ENCODE measurements around the gene FZD2. TPM values are rescaled to one million over a fixed set of nuclear protein-coding genes. Genes with fewer than 3 reads are reported as not detected.
A peak's percentile ranks its signal among the peaks of the same experiment; 100 is the strongest.

The FZD2 gene
- total and polyA plus RNA-seq, 9 of the 15 experiments (the other 6 are each of a cell fraction or from before 2014, with no cell fraction given) = 0.03 to 4.5 (median 1.1) TPM; not detected in 1

DNA sequence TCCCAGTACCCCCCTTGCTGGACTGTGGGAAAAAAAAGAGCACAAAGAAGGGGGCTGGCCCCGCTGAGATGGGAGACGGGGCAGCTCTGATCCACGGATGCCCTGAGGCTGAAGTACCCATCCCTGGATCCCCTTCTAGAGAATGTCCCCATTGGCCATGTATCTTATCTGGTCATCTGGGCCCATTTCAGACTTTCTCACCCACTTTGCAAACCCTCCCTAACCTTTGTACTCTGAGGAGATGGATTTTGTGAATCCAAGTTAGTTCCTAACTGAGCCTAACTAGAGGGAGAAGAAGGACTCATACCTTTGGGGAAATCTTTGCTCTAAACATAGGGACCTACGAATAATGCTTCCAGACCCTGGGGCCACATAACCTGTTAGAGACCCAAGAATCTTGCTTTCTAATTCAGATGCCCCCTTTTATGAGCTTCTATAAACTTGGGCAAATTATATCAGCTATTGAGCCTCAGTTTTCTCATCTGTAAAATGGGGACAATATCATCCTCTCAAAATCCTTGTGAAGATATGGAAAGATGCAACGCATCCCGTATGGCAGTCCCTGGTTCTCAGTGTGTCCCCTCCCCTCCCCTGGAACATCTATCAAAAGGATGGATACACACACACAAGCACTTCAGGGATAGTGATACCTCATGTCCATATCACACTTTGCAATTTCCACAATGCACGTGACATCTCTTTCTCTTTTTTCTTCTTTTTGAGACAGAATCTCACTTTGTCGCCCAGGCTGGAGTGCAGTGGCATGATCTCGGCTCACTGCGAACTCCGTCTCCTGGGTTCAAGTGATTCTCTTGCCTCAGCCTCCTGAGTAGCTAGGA, 16.8 kb upstream of the FZD2 start:
- CTCF ChIA-PET (ENCODE audit: low intra/inter-chr PET ratio) = interaction anchor here (0.6 kb wide), 1 partner anchor 103 kb away, joined by 3 read pairs; no protein-coding TSS in a partner anchor
- FAIRE-seq = no peak

More for the DNA sequence above, 16.8 kb upstream of the FZD2 start:
- no TSS peak for BruUV-seq (replicated peaks)
- Histone ChIP-seq H3K79me2 (ENCODE audit: control insufficient read depth, insufficient read depth, low read length) (no peaks in the 10 kb centered on the region), H3K4me2 (ENCODE audit: insufficient read depth, low read length) (no peak overlapping the region), H4K20me1 (replicated peaks; ENCODE audit: control insufficient read depth, insufficient read depth, low read length) (no peaks in the 10 kb centered on the region), H3K9me3 (replicated peaks; ENCODE audit: control insufficient read depth, insufficient read depth, low read depth, low read length) (no peaks in the 10 kb centered on the region), H3K4me3 (no peak overlapping the region), H3K36me3 (ENCODE audit: control insufficient read depth, insufficient read depth, low read length) (no peaks in the 10 kb centered on the region), H3K9me1 (ENCODE audit: control insufficient read depth, insufficient read depth, low read length) (peaks cover 4% of the 10 kb centered on the region), H3K27me3 (ENCODE audit: control insufficient read depth in 2 of 2, insufficient read depth in 2 of 2, low read length in 2 of 2) (no peaks in the 10 kb centered on the region; a peak in 1 of 5 replicates), H3K27ac (ENCODE audit: extremely low read depth, low read depth, low read length) (no peak overlapping the region), H2AFZ (ENCODE audit: low read depth, low read length) (no peak overlapping the region), H3K4me1 (replicated peaks in 1 of 2; ENCODE audit: control insufficient read depth in 2 of 2, insufficient read depth in 2 of 2, low read length in 2 of 2) (peaks cover 15% of the 10 kb centered on the region in 2 experiments; a peak in 4 of 5 replicates), H3K9ac (ENCODE audit: insufficient read depth in 1 of 2, low read depth in 2 of 2, low read length in 2 of 2) (no peak overlapping the region)
- POLR2A ChIA-PET = interaction anchor here (0.6 to 1.0 kb wide), 3 partner anchors 9 to 405 kb away, joined by 3 to 7 read pairs (median 3); no protein-coding TSS in a partner anchor
- DNase-seq (ENCODE audit: extremely low read depth in 1 of 4, low spot score in 3 of 4) (no peak), ATAC-seq (no peak)
- 15% methylated on average over 10 of the region's 11 CpGs for WGBS (ENCODE audit: insufficient coverage, low coverage, missing lambda C conversion rate)
- intact Hi-C loops (cut with micrococcal nuclease) (no loop called here), in situ Hi-C loops (cut with MboI) (no loop called here)
- TF ChIP-seq KDM1A (IDR thresholded peaks at IDR 0.05) (peak in 1 of 2 experiments; percentile 72; a peak in 2 of 4 replicates), RBM25 (IDR thresholded peaks at IDR 0.05; ENCODE audit: low read depth, low read length, severe bottlenecking) (peak; percentile 91), ADNP (tag; IDR thresholded peaks at IDR 0.05) (peak; percentile 92), ZNF311 (CRISPR knock-in tag; IDR thresholded peaks at IDR 0.05) (no peak), TCF3 (CRISPR knock-in tag; IDR thresholded peaks at IDR 0.05) (no peak), SMARCA5 (IDR thresholded peaks at IDR 0.05) (peak; percentile 74), ZNF41 (CRISPR knock-in tag; conservative IDR thresholded peaks at IDR 0.05) (no peak), ARID2 (IDR thresholded peaks at IDR 0.05) (no peak), RCOR1 (IDR thresholded peaks at IDR 0.05; ENCODE audit: borderline replicate concordance in 1 of 2, low read depth in 2 of 2, low read length in 2 of 2) (peak in 1 of 2 experiments; percentile 57; a peak in 1 of 4 replicates), HDAC2 (IDR thresholded peaks at IDR 0.05) (peak; percentile 61; the same call in 1 of the 2 replicates), BCOR (IDR thresholded peaks at IDR 0.05) (peak; percentile 91)
- TF ChIP-seq, protein P1, sequence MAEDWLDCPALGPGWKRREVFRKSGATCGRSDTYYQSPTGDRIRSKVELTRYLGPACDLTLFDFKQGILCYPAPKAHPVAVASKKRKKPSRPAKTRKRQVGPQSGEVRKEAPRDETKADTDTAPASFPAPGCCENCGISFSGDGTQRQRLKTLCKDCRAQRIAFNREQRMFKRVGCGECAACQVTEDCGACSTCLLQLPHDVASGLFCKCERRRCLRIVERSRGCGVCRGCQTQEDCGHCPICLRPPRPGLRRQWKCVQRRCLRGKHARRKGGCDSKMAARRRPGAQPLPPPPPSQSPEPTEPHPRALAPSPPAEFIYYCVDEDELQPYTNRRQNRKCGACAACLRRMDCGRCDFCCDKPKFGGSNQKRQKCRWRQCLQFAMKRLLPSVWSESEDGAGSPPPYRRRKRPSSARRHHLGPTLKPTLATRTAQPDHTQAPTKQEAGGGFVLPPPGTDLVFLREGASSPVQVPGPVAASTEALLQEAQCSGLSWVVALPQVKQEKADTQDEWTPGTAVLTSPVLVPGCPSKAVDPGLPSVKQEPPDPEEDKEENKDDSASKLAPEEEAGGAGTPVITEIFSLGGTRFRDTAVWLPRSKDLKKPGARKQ (CRISPR knock-in tag; IDR thresholded peaks at IDR 0.05) = no peak

Data from K562 (cell line).